ENCODE data around the gene PDE10A.
"Not testable (repeated sequence)": the region's sequence is repeated elsewhere in the genome, so short reads cannot be mapped to it uniquely, and the experiment has no call there.

The PDE10A gene

GRCh38 chr6:165551828-165552227, 111.2 kb downstream of the PDE10A start:
- DNase-seq (ENCODE audit: low spot score) = no peak

- no peak for DNase-seq (ENCODE audit: low spot score)
Measured at GRCh38 chr6:165548450-165548849, 114.6 kb downstream of the PDE10A start.

DNA sequence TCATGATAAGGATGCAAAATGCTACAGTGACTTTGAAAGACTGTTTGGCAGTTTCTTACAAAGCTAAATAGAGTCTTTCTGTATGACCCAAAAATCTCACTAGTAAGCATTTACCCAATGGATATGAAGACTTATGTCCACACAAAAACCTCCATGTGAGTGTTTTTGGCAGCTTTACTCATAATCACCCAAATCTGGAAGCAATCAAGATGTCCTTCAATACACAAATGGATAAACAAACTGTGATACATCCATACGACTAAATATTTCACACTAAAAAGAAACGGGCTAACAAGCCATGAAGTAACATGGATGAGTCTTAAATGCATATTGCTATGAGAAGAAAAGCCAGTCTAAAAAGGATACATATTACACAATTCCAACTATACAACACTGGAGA, 117.2 kb downstream of the PDE10A start:
- DNase-seq (ENCODE audit: low spot score) = no peak

DNA sequence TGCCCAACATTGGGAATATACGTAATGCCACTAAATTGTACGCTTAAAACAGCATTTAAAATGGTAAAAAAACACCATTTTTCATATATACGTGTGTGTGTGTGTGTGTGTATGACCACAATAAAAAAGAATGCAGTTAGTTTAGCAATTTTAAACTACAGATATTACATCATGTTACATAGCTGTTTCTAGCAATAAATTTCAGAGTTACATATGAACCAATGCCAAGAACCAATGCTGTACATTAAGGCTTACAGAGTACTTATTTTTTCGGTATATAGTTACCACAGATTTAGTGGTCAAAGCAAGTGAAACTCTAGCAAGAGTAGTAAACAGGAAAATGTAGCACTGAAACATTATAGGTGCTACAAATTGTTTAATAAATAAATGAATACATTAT, 119.3 kb downstream of the PDE10A start:
- no peak for DNase-seq (ENCODE audit: low spot score)

GRCh38 chr6:165536911-165537310, 126.1 kb downstream of the PDE10A start:
- no peak for DNase-seq (ENCODE audit: low spot score)

DNA sequence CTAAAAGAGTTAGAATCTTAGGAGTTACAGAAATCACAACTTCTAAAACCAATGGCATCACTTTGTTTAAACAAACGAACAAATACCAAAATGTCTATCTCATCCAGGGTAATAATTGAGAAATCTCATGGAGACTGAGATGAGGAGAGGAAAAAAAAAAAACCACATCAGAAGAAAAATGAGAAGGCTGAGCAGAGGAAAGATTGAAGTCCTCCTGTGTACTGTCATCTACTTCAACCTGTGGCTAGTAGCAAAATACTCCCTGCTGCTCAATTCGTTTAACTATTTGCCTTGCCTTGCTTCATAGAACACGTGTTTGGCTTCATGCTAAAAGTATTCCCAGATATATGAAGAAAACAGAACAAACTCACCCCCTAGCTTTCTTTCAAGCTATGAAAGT, 143.7 kb downstream of the PDE10A start:
- DNase-seq (ENCODE audit: low spot score) = no peak

DNA sequence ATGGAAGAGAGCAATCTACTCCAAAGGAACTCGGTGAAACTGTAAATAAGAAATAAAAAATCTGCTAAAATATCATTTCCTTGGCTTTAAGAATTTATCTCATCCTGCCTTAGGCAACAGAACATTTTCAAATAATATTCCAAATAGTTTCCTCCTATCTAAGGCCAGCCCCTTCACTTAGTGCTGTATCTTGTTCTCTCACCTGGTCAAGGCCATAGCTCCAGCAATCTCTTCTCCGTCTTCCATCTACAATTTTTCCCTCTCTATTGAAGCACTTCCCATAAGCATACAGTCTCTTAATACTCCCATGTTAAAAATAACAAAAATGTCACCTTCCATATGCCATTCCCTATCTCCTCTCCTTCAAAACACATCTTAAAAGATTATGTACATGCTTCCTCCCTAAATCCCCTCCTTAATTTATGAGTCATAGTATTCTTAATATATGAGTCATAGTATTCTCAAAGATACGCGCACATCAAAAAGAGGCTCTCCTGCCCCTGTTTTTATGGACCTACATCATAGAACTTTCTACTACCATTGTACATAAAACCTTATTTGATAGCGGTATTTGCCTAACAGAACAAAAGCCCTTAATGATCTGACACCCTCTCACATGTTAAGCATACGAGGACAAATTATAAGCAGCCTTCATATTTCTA, 146.9 kb downstream of the PDE10A start:
- no peak for DNase-seq (ENCODE audit: low spot score)

GRCh38 chr6:165514621-165515020, 148.4 kb downstream of the PDE10A start:
- DNase-seq (ENCODE audit: low spot score) = no peak

- DNase-seq (ENCODE audit: low spot score) = no peak
Measured at GRCh38 chr6:165511807-165512206, 151.2 kb downstream of the PDE10A start.

GRCh38 chr6:165508321-165508869, 154.6 kb downstream of the PDE10A start:
- DNase-seq (ENCODE audit: low spot score) = no peak

- no peak for DNase-seq (ENCODE audit: low spot score)
Measured at GRCh38 chr6:165506657-165507056, 156.4 kb downstream of the PDE10A start.

DNA sequence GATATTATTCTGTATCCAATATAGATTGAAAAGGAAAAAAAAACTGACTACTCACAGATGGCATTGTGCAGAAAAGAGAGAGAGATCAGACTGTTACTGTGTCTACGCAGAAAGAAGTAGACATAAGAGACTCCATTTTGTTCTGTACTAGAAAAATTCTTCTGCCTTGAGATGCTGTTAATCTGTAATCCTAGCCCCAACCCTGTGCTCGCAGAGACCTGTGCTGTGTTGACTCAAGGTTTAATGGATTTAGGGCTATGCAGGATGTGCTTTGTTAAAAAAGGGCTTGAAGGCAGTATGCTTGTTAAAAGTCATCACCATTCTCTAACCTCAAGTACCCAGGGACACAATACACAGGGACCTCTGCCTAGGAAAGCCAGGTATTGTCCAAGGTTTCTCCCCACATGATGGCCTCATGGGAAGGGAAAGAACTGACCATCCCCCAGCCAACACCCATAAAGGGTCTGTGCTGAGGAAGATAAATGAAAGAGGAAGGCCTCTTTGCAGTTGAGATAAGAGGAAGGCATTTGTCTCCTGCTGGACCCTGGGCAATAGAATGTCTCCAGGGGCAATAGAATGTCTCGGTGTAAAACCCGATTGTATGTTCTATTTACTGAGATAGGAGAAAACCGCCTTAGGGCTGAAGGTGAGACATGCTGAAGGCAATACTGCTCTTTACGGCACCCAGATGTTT, 162.7 kb downstream of the PDE10A start:
- not testable (repeated sequence) for DNase-seq (ENCODE audit: low spot score)

DNA sequence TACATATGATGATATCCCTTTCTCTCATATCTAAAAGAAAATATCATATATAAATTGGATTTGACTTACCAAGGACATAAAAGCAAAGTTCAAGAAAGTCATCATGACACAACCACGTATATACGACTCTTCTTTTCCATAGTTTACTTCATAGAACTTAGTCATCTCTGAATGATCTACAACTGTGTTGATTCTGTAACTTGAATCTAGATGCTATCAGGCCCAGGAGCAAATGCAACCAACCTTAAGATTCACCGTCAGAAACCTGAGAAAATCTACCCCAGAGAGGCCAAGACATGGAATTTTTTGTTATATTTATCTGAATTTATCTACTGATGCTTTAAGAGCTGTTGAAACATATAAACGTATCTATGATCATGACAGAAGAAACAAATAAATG, 165.6 kb downstream of the PDE10A start:
- no peak for DNase-seq (ENCODE audit: low spot score)

- DNase-seq (ENCODE audit: low spot score) = no peak
Measured at GRCh38 chr6:165488624-165489295, 174.3 kb downstream of the PDE10A start.

- DNase-seq (ENCODE audit: low spot score) = no peak
Measured at GRCh38 chr6:165487950-165488349, 175.1 kb downstream of the PDE10A start.

DNA sequence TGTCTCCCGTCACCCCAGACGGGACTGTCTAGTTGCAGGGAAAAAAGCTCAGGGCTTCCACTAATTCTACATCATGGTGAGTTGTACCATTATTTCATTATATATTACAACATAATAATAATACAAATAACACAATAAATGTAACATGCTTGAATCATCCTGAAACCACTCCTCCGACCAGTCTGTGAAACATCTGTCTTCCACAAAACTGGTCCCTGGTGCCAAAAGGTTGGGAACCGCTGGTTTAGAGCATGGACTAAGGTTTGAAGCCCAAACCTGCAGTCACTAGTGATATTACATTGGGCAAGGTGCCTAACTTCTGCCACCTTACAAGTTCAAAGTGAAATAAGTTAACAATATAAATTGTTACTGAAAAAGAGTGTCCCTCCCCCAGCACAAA, 175.7 kb downstream of the PDE10A start:
- DNase-seq (ENCODE audit: low spot score) = no peak

- DNase-seq (ENCODE audit: low spot score) = no peak
Measured at GRCh38 chr6:165486183-165487137, 176.6 kb downstream of the PDE10A start.

DNA sequence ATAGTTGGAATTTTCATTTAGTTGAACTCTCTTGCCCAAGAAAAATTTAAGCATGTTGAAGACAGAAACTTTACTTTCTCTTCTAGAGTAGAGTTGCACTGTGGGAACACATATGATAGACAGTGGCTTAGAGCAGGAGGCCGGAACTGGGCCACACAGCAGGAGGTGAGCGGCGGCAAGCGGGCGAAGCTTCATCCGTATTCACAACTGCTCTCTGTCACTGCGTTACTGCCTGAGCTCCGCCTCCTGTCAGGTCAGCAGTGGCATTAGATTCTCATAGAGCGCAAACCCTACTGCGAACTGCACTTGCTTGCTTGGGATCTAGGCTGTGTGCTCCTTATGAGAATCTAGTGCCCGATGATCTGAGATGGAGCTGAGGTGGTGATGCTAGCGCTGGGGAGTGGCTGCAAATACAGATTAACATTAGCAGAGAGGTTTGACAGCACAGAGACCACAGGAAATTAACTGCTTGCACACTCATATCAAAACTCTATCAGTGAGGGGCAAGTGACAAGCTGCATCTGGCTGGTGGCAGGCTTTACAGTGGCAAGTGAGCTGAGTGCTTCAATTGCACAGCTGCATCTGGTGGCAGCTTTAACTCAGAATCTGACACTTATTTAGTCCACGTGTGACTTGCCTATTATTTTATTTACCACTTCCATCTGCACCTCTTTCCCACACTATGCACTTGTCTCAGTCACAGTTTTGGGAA, 178.7 kb downstream of the PDE10A start:
- DNase-seq (ENCODE audit: low spot score) = no peak

DNA sequence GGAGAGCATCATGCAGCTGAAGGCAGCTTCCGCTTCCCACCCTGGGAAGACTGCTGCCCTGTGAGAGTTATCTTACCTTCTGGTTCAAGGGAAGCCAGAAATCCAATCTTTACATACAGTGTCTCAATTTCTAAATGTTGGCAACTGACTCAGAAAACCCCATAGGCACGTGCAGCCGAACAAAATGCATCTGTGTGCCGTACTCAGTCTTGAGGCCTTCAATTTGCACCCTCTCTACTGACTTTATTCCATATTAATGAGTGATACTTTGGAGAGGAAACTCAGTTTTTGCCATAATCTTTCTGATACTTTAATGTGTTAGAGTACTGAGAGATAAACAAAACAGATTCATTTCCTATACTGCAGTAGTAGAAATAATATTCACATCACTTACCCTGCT, 181.1 kb downstream of the PDE10A start:
- no peak for DNase-seq (ENCODE audit: low spot score)

- no peak for DNase-seq (ENCODE audit: low spot score)
Measured at GRCh38 chr6:165480916-165481315, 182.1 kb downstream of the PDE10A start.

GRCh38 chr6:165478581-165478980, 184.5 kb downstream of the PDE10A start:
- no peak for DNase-seq (ENCODE audit: low spot score)
